Stimulated activated CD8-positive, alpha-beta memory T cell treated with anti-CD3 and anti-CD28 coated beads, Interleukin-15, amount 100 ng/mL, for 1 hour (primary cell): Measurements from ENCODE around the gene NOVA1.
"Not testable (repeated sequence)": the region's sequence is repeated elsewhere in the genome, so short reads cannot be mapped to it uniquely, and the experiment has no call there.

Experiments used
- DNase-seq: peaks from one replicate; pipeline ENCODE4 v3.0.0-alpha.2; 2020; ENCODE audit warnings: low read depth

The NOVA1 gene, protein sequence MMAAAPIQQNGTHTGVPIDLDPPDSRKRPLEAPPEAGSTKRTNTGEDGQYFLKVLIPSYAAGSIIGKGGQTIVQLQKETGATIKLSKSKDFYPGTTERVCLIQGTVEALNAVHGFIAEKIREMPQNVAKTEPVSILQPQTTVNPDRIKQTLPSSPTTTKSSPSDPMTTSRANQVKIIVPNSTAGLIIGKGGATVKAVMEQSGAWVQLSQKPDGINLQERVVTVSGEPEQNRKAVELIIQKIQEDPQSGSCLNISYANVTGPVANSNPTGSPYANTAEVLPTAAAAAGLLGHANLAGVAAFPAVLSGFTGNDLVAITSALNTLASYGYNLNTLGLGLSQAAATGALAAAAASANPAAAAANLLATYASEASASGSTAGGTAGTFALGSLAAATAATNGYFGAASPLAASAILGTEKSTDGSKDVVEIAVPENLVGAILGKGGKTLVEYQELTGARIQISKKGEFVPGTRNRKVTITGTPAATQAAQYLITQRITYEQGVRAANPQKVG

DNA sequence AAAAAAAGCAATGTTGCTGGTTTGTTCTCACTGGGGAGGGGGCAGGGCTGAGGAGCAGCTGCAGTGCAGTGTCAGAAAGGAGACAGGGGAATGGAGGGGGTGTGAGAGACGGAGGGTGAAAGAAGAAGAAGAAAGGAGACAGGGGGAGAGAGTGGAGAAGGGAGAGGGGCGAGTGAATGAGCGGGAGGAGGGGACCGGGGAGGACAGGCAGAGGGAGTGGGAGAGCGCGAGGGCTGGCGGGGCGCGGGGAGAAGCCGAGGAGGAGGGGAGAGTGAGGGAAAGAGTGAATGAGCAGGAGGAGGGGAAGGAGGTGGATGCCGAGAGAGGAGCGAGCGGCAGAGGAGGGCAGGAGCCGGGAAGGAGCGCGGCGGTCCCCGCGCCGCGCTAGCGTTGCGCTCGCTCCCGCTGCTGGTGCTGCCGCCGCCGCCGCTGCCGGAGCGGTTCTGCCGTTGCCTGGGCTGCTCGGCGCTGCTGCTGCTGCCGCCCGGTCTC is at the start of gene NOVA1:
Gene NOVA1, minus strand, starts transcription at position 445 of the 492 bp plus-strand sequence. CDS start 597 bp downstream, outside the sequence.
- no peak for DNase-seq

DNA sequence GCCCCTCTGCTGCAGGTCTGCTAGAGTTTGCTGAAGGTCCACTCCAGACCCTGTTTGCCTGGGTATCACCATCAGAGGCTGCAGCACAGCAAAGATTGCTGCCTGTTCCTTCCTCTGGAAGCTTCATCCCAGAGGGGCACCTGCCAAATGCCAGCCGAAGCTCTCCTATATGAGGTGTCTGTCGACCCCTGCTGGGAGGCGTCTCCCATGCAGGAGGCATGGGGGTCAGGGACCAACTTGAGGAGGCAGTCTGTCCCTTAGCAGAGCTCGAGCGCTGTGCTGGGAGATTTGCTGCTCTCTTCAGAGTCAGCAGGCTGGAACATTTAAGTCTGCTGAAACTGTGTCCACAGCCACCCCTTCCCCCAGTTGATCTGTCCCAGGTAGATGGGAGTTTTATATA is 47.2 kb upstream of the NOVA1 start:
- not testable (repeated sequence) for DNase-seq

DNA sequence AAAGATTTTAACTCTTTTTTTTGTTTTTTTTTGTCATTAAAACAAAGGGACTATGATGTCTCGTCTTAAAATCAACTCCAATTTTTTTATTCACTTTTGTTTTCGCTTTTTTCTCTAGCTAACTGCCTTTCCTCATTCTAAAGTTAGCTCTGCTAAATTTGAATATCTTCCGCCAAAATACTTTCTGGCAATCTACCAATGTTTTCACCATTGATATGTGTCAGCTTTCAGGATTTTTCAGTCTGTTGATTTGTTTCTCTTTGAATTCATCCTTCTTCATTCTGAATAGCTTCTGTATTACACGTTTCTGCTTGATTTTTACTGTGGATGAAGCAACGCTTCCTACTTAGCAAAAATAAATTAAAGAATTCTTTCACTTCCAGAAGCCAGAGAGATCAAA is 38.7 kb upstream of the NOVA1 start:
- no peak for DNase-seq

DNA sequence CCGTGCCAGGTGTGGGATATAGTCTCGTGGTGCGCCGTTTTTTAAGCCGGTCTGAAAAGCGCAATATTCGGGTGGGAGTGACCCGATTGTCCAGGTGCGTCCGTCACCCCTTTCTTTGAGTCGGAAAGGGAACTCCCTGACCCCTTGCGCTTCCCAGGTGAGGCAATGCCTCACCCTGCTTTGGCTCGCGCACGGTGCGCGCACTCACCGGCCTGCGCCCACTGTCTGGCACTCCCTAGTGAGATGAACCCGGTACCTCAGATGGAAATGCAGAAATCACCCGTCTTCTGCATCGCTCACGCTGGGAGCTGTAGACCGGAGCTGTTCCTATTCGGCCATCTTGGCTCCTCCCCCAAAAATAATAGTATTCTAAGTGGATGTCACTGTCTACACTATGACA is 37.1 kb upstream of the NOVA1 start:
- DNase-seq: not testable (repeated sequence)

DNA sequence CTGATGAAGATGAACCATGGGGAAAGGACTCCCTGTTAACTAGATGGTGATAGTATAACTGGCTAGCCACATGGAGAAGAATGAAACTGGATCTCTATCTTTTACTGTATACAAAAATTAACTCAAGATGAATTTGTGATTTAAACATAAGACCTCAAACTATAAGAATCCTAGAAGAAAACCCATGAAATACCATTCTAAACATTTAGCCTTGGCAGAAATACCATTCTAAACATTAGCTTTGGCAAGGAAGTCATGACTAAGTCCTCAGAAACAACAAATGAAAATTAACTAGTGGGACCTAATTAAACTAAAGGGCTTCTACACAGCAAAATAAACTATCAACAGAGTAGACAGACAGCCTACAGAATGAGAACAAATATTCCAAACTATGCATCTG is 28.4 kb upstream of the NOVA1 start:
- no peak for DNase-seq

DNA sequence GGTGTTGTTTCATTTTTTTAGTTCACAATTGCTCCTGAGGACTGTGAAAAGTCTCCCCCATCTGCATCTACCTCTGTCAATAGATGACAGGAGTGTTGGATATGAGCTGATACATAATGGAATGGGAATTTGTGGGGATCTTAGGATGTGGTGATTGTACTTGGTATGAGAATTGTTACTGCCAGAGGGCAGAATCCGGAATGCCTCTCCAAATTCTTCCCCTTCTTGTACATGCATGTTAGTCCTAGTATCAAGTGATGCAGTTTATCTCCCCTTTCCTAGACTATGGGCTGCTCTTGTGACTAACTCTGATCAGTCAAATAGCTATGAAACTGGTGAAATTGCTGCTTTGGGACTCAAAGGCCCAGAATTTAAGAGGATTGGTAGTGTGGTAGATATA is 24.8 kb upstream of the NOVA1 start:
- no peak for DNase-seq

DNA sequence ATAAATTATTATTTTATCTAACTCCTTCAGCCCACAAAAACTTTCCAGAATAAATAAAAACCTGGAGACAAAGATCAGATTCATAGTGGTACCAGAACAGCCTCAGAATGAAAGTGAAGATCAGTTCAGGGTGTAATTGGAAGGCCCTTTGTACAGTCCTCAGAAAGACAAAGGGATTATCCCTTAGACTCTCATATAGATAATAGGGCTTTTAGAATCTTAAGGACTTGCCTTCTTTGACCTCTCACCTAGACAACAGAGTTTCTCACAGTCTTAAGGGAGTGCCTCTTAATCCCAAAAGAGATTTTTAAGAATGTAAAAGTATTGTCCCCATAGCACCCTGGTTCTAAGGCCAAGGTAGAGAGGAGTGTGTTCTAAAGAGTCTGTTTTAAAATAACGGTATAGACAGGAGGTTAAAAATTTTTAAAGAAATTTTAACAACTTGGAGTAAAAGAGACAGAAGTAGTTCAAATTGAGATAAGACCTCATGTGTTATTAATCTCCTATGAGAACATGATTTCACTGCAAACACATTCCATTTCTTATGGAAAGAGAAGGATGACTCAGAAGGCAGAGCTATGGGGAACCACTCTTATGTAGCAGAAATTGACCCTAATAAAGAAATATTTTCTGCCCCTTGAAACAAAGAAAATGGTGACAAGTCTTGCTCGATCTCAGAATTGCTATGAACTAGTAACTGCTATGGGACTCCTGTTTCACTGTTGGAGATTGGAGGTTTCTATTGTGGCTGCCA is 24.2 kb upstream of the NOVA1 start:
- no peak for DNase-seq

DNA sequence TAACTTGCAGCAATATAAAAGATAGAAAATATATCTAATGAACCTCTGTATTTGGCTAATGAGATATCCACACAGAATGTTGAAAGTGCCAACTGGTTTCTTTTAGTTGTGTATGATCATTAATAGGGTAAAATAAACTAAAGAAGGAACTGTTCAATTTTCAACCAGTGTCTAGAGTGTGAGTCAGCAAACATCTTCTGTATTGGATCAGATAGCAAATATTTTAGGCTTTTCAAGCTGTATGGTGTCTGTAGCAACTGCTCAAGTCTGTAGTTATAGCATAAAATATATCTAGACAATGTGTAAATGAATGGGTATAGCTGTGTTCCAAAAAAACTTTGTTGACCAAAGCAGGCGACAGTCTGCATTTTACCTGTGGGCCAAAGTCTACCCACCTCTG is 23.5 kb upstream of the NOVA1 start:
- no peak for DNase-seq

DNA sequence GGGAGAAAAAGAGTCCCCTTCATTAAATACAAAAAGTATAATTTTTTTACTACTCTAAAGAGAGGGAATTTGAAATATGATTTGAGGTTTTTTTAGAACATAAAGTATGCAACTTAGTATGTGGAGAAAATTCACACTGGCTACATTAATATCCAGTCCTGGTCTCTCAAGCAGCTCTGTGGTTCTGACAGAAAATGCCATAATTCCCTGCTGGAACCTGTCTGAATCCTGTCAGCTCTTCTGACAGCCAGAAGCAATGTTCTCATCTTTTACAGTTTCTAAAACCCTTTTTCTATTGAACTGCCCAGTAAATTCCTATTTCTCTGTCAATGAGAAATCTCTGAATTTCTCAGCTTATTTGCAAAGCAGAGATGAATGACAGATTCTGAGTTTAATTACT is 13.4 kb upstream of the NOVA1 start:
- DNase-seq: no peak

DNA sequence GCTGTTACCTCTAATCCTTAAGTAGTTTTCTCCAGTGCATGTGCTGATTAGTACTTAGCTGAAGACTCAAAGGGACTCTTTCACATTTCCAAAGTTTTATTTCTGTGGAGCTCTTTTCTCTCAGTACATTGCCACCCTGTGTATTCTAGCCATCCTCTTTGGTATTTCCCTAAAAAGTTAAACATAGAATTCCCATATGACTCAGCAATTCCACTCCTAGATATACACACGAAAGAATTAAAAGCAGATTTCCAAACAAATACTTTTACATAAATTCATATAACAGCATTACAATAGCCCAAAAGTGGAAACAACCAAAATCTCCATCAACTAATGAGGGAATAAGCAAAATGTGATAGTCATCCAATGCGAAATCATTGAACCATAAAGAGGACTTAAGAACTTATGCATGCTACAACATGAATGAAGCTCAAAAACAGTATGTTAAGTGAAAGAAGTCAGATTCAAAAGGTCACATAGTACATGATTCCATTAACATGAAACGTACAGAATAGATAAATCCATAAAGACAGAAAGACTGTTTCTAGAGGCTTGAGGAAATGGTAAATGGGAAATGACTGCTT is 9.0 kb upstream of the NOVA1 start:
- no peak for DNase-seq

DNA sequence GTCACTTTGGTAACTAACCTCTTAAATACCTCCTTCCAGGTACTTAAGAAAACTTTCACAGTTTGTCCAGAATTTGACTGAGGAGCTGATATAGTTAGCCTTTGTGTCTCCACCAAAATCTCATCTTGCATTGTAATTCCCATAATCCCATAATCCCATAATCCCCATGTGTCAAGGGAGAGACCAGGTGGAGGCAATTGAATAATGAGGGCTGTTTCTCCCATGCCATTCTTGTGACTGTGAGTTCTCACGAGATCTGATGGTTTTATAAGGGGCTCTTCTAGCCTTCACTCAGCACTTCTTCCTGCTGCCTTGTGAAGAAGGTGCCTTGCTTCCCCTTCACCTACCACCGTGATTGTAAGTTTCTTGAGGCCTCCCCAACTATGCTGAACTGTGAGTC is 7.8 kb upstream of the NOVA1 start:
- no peak for DNase-seq

DNA sequence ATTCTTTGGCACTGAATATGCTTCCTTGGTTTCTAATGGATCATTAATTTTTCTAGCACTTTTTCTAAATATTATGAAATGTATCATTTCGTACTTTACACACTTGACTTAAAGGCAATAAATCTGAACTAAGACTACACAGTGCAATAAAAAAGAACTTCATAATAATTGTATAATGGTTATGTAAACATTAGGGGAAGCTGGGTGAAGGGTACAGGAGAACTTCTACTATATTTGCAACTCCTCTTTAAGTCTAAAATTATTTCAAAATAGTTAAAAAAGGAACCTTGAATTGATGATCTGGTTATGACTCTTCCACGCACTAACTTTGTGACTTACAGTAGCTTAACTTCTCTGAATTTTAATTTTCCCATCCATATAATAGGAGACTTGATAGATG is 5.1 kb upstream of the NOVA1 start:
- DNase-seq: no peak

DNA sequence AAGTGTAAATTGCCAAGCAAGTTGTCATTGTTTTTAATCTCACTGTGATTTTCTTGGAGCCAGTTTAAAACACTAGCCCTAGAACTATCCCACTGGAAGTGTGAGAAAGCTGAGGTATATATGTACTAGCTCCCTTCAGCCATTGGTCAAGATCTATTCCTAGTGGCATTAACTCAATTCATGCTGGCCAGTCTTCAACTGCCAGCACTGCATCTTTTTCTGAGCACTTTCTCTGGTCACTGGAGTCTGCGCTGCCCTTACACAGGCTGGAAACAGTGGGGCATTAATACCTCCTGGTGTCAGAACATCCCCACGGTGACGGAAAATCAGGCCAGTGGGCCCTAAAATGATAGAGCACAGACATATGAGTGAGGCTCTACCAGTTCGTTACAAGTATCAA is 4.0 kb upstream of the NOVA1 start:
- DNase-seq: no peak

DNA sequence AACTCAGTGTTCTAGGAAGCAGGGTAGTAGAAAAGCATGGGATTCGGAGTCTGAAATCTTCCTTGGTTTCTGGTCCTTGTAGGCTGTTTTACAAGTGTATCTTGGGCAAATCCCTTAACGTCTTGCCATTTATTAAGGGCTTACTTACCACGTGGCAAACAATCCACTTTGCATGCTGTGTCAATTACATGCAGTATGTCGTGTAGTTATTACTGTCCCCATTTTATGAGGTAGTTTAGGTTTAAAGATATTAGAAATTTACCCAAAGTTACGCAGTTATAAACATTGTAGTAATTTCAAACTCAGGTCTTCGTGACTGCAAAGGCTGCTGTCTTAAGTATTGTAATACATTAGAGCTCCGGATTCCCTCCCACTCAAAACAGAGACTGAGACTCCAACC is 1.5 kb upstream of the NOVA1 start:
- DNase-seq: no peak

DNA sequence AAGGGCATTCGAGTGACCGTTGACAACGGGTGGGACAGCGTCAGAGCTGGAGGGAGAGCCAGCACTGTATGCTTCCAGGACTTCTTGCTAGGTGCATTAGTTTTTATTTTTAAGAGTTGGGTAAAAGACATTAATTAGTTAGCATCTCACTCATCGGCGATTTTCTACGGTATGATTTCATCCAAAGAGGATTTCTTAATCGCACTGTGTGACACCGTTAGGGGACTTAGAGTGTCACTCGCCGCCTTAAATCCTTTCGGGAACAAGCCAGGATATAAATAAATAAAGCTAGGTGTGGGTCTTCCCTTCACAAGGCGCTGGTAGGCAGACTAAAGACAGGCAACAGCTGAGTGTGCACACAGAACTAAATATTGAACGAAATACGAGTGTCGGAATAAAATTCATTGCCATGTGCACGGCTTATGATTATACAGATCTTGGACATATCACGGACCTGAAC is 869 bp upstream of the NOVA1 start:
- no peak for DNase-seq

DNA sequence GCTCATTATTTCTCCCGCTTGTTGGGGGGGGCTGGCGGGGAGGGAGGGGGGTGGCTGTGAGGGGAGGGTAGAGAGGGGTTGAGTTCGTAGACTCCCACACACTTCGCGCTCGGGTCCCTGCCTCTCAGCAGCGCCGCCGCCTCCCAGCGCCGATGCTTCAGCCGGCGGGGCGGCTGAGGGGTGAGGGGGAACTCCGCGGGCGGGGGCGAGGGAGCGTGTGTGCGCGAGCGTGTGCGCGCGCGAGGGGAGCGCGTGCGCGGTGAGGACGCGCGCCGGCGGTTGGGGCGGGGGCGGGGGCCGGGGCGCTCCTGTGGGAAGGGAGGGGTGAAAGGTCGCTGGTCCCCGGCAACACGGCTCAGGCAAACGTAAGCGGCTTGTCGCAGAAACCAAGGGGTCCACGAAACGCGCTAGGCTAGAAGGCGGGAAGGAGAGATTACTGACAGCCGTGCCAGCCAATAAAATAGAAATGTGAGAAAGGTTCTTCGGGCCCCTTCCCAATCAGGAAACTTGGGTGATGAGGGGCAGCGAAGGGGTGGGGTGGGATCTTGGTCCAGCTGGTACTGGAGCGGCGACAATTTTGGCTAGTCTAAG is 343 bp upstream of the NOVA1 start:
- DNase-seq: no peak

DNA sequence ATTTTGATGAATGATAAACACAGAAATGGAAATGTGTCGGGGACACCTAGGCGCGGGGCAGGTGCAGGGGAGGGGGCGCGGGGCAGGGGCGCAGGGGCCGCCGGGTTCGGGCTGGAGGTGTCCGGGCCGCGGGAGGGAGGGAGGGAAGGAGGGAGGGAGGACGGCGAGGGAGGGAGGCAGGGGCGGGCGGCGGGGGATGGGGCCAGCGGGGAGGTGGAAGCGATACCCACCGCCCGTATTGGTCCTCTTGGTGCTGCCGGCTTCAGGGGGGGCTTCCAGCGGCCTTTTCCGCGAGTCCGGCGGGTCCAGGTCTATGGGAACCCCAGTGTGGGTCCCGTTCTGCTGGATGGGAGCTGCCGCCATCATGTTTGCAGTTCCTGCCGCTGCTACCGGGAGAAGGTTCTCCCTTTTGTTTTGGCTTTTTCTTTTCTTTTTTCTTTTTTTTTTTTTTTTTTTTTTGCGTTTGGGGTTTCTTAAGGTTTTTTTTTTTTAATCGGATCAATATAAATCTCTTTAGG is 703 bp downstream of the NOVA1 start:
- no peak for DNase-seq

DNA sequence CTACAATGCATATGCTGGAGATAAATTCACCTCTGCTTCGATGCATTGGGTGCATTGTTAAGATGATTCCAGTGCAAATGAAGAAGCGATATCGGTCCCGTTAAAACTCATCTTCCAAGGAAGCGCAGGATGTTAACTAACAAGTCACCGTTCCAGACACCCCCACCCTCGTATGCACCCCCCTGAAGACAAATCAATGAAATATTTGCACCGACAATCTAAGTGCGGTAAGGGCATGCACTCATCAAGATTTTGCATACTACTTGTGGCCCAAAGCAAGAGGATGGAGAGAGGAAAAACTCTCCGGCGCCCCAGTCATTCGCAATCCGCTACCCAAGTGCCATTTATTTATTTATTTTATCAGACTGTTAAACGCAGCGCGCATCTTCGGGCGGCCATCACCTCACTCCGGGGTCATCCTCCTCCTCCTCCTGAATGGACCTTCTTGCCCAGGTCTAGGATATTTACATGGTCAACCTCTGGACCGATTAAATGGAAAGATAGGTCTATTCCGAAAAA is 1.2 kb downstream of the NOVA1 start:
- DNase-seq: no peak

DNA sequence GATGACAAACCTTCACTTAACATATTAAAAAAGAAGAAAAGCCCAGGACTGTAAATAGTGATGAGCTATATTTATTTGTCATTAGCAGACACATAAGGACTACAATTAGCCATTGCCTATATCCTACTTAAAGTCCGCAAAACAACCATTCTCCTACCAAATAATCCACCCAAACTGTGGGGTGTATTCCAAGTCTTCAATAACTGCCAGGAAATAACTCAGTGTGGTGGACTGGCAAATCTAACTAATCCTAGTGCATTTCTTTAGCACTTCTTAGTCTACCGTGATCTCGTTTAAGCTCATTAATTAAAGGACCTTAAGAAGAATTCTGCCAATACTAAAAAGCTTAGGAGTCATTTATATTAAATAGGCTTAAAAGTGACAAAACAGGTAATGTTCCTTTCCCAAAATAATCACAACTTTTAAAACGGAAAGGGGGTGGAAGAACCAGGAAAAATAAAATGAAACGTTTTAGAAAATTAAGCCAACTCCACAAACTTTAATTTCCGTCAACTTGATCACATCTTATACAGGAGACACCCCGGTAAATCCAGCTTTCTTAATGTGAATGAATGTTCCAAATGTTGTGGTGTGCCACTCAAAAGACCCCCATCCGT is 1.8 kb downstream of the NOVA1 start:
- no peak for DNase-seq

DNA sequence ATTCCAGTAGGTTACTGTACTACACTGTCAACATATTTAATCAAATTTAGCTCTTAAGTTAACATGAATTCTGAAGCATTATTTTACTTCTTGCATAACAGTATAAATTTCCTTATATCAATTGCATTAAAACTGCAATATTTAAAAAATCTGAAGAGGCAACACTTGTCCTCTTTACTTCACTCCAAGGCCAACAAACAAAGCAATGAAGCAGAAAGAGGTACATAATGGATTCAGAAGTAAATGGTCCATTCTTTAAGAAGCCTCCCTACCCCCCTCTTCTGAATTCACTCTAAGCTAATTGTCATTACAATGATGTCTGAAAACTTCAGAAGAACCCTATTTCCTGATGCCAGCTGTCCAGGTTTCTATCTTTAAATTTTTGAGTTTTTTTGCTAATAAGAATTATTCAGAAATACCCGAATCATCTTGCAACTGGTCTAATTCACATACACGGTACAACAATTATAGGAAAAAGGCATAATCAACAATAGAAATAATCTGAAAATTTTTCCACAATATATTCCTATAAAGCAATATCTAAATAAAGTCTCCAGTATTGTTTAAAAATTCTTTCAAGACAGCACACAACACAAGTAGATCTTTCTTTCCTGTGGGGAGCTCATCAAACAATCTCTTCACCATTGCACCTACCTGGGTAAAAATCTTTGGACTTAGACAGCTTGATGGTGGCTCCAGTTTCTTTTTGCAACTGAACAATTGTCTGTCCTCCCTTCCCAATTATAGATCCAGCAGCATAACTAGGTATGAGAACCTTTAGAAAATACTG is 2.9 kb downstream of the NOVA1 start:
- DNase-seq: no peak

DNA sequence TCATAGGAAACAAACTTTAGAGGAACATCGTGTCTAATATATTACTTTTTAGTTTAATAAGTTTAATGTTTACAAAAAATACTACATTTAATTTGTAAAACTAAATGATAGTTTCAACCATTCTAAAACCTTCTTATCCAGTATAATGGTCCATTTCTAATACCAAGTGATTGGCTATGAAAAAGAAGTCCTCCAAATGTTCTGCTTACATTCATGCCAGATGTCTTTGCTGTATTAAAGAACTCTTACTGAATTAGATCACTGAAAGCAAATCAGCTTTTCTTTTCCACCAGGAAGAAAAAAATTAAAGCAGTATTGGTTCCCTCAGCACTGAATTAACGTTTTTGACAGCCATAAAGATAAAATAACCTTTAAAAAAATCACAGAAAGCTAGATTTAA is 3.7 kb downstream of the NOVA1 start:
- DNase-seq: no peak
